HEK293 (cell line): ENCODE measurements around the gene ZKSCAN1.
"Not testable (repeated sequence)": the region's sequence is repeated elsewhere in the genome, so short reads cannot be mapped to it uniquely, and the experiment has no call there.

Source experiments
- KLF7 ChIP-seq: fragments of 450-650 bp; formaldehyde crosslinking; IDR thresholded peaks from 2 replicates; pipeline ENCODE4 v1.5.1; 2016; ENCODE audit warnings: missing biosample characterization, missing genetic modification characterization, borderline replicate concordance
- MEIS1 ChIP-seq: sonication (generic); formaldehyde crosslinking; IDR thresholded peaks from 2 replicates; pipeline ENCODE4 v1.8.1; 2022; ENCODE audit warnings: missing genetic modification reagents, mild to moderate bottlenecking, borderline replicate concordance
- YY1 ChIP-seq: fragments of 450-650 bp; formaldehyde crosslinking; IDR thresholded peaks from 2 replicates; pipeline ENCODE4 v1.5.1; 2018; ENCODE audit warnings: missing biosample characterization, missing genetic modification characterization
- ZNF302 ChIP-seq: fragments of 450-650 bp; formaldehyde crosslinking; IDR thresholded peaks from 2 replicates; pipeline ENCODE4 v1.5.1; 2016; ENCODE audit warnings: missing biosample characterization, missing genetic modification characterization, low read depth
- ZNF521 ChIP-seq: fragments of 450-650 bp; formaldehyde crosslinking; IDR thresholded peaks from 2 replicates; pipeline ENCODE4 v1.5.1; 2017; ENCODE audit warnings: missing biosample characterization, mild to moderate bottlenecking, missing genetic modification characterization
- TF ChIP-seq, protein P1 (sequence below): fragments of 450-650 bp; formaldehyde crosslinking; IDR thresholded peaks from 2 replicates; pipeline ENCODE4 v1.5.1; 2016; ENCODE audit warnings: missing biosample characterization, missing genetic modification characterization

DNA sequence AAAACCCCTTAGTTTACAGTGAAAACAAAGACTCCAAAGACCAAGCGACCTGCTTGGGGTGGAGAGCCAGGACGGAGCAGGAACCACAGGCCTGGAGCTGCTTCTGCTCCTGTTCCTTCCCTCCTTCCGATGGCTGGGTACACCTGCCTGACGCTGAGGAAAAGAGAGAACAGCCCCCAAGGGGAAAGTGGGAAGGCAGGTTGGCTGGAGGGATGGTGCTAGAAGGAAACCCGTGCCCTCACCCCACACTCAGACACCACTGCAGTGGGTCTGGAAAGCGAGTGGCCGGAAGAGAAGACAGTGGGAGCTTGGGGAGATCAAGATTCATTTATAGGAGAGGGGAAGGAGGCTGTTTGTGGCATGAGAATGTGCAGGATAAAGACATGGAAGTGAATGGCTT lies 34.3 kb upstream of the ZKSCAN1 start:
- TF ChIP-seq, protein P1, sequence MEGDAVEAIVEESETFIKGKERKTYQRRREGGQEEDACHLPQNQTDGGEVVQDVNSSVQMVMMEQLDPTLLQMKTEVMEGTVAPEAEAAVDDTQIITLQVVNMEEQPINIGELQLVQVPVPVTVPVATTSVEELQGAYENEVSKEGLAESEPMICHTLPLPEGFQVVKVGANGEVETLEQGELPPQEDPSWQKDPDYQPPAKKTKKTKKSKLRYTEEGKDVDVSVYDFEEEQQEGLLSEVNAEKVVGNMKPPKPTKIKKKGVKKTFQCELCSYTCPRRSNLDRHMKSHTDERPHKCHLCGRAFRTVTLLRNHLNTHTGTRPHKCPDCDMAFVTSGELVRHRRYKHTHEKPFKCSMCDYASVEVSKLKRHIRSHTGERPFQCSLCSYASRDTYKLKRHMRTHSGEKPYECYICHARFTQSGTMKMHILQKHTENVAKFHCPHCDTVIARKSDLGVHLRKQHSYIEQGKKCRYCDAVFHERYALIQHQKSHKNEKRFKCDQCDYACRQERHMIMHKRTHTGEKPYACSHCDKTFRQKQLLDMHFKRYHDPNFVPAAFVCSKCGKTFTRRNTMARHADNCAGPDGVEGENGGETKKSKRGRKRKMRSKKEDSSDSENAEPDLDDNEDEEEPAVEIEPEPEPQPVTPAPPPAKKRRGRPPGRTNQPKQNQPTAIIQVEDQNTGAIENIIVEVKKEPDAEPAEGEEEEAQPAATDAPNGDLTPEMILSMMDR, result not testable (repeated sequence)
- TF ChIP-seq MEIS1 (CRISPR knock-in tag); KLF7; YY1 (tag by site-specific recombination); ZNF521 (tag by site-specific recombination); ZNF302 (tag by site-specific recombination): not testable (repeated sequence)
